Measurements from ENCODE around the gene THEMIS.

THEMIS gene

DNA sequence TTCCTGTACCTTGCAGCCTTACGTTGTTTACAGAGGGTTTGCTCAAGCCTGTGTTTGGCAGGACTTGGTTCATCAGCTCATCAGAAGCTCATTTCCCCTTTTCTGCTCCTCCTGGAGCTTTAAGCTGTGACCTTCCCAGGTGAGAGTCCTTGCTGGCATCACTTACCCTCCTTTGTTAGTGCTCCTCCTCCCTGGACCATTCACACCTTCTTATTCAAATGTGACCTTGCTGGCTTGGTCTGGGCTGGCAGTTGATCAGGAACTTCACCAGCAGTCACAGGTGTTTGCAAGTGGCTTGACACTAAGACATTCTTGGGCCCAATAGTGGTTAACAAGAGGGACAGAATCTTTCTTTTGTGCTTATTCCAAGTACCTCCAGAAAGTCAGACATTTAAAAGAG is 175.0 kb downstream of the THEMIS start:
- no peak for DNase-seq (ENCODE audit: low spot score)
- TF ChIP-seq, protein P1, sequence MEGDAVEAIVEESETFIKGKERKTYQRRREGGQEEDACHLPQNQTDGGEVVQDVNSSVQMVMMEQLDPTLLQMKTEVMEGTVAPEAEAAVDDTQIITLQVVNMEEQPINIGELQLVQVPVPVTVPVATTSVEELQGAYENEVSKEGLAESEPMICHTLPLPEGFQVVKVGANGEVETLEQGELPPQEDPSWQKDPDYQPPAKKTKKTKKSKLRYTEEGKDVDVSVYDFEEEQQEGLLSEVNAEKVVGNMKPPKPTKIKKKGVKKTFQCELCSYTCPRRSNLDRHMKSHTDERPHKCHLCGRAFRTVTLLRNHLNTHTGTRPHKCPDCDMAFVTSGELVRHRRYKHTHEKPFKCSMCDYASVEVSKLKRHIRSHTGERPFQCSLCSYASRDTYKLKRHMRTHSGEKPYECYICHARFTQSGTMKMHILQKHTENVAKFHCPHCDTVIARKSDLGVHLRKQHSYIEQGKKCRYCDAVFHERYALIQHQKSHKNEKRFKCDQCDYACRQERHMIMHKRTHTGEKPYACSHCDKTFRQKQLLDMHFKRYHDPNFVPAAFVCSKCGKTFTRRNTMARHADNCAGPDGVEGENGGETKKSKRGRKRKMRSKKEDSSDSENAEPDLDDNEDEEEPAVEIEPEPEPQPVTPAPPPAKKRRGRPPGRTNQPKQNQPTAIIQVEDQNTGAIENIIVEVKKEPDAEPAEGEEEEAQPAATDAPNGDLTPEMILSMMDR (IDR thresholded peaks at IDR 0.05; ENCODE audit: extremely low read depth, insufficient read depth, missing control alignments) = no peak
- in situ Hi-C loops (cut with MboI; ENCODE audit: low pct_unique_long_range_greater_than_20kb, low sequenced_read_pairs, unreplicated experiment) = loop anchor here (25.0 kb wide), 1 partner anchor 611 kb away; no protein-coding TSS in a partner anchor

DNA sequence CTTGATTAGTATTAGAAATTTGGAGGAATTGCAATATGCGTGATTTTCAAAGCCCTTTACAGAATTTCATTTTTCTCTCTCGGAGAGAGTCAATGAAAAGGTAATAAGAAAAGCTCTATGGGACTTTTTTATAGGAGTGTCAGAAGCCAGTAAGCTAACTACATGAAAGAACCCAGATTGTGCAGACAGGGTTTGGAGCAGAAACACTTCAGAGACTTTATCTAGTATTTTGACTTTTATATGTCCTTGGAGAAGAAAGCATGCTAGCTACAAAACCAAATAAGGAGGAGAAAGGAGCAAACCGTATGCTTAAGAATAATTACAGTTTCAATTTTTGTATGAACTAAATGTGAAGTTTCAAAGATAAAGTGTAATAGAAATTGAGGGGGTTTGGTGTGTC is 182.2 kb downstream of the THEMIS start:
- DNase-seq (ENCODE audit: low spot score) = no peak
- in situ Hi-C loops (cut with MboI; ENCODE audit: low pct_unique_long_range_greater_than_20kb, low sequenced_read_pairs, unreplicated experiment) = no loop called here
- TF ChIP-seq, protein P1 (IDR thresholded peaks at IDR 0.05; ENCODE audit: extremely low read depth, insufficient read depth, missing control alignments) = no peak

DNA sequence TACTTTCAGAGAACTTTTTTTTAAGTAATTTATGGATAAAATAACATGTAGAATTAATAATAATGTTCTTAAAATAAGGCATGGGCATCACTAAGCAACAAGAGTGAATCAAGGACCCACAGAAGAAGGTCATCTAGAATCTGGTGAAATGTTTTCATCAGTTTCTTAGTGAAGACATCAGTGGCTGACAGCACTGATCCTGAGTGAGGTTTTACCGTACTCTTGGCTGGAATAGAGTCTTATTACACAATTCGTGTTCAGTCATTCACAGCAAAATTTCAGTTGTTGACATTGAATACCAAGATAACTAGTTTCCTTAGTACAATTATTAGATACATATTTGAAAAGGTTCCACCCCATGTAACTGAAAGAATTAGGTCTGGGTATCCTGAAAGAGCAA is 183.5 kb downstream of the THEMIS start:
- DNase-seq (ENCODE audit: low spot score) = no peak
- in situ Hi-C loops (cut with MboI; ENCODE audit: low pct_unique_long_range_greater_than_20kb, low sequenced_read_pairs, unreplicated experiment) = no loop called here
- TF ChIP-seq, protein P1 (IDR thresholded peaks at IDR 0.05; ENCODE audit: extremely low read depth, insufficient read depth, missing control alignments) = no peak

DNA sequence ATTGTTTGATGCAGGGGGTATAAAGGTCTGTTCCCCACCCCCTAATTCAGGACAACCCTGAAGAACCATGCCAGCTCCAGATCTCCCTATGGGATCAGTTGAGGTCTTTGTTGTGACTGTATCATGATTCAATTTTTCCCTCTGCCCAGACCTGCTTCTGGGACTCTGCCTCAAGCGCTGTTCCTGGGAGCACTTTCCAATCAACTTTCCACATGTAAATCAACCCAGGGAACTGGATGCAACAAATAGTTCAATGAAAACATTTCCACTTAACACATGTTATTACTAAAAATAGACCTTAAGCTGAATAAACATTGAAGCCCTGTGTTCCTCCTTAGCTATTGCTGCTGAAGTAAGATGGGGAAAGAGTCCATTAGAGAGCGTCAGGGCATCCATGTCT is 184.4 kb downstream of the THEMIS start:
- in situ Hi-C loops (cut with MboI; ENCODE audit: low pct_unique_long_range_greater_than_20kb, low sequenced_read_pairs, unreplicated experiment) = no loop called here

DNA sequence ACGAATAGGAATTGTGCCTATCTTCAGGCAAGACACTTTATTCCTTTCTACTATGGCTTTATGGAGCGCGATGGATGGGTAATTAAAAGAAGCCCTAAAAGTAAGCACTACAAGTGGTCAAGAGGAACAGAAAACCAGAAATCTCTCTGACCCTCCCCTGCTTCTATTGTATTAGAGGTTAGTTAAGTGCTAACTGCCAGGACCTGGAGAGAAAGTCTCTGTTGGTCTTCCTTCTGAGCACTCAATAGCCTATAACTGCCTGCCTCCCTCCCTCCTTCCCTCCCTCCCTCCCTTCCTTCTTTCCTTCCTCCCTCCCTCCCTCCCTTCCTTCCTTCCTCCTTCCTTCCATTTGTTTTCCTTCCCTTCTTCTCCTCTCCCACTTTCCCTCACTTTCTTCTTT is 190.2 kb downstream of the THEMIS start:
- TF ChIP-seq, protein P1 (IDR thresholded peaks at IDR 0.05; ENCODE audit: extremely low read depth, insufficient read depth, missing control alignments) = no peak
- DNase-seq (ENCODE audit: low spot score) = no peak
- in situ Hi-C loops (cut with MboI; ENCODE audit: low pct_unique_long_range_greater_than_20kb, low sequenced_read_pairs, unreplicated experiment) = no loop called here

More for the DNA sequence above, 184.4 kb downstream of the THEMIS start:
- DNase-seq (ENCODE audit: low spot score) = no peak
- TF ChIP-seq, protein P1 (IDR thresholded peaks at IDR 0.05; ENCODE audit: extremely low read depth, insufficient read depth, missing control alignments) = no peak

DNA sequence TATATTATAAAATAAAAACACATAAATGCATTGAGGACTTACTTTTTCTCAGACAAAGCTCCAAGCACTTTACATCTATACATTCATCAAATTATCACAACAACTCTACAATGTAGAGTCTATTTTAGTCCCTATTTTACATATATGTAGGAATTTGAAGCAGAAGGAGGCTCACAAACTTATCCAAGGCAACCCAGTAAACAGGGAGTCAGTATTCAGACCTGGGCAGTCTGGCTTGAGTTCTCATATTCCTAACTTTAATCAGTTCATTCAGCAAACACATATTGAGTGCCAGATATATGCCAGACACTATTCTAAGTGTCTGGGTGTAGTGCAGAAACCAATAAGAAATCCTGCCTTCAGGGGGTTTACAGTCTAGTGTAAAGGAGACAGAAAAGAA is 194.6 kb downstream of the THEMIS start:
- in situ Hi-C loops (cut with MboI; ENCODE audit: low pct_unique_long_range_greater_than_20kb, low sequenced_read_pairs, unreplicated experiment) = no loop called here
- TF ChIP-seq, protein P1 (IDR thresholded peaks at IDR 0.05; ENCODE audit: extremely low read depth, insufficient read depth, missing control alignments) = no peak
- no peak for DNase-seq (ENCODE audit: low spot score)

DNA sequence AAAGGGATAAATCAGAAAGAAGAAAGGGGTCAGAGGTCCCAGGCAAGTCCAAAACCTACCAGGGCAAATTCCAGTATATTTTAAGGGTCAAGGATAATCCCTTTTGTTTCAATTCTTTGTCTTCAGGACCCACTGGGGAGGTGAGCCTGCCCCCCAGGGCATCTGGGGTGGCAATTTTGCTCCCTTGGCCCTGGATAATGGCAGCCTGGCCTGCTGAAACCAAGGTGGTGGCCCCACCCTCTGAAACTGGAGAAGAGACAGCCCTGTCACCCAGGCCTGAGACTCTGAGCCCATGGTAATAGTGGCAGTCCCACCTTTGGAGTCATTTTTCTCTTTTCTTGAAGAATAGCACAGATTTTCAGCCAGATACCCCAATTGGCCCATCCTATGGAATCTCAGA is 205.8 kb downstream of the THEMIS start:
- in situ Hi-C loops (cut with MboI; ENCODE audit: low pct_unique_long_range_greater_than_20kb, low sequenced_read_pairs, unreplicated experiment) = no loop called here
- DNase-seq (ENCODE audit: low spot score) = no peak
- TF ChIP-seq, protein P1 (IDR thresholded peaks at IDR 0.05; ENCODE audit: extremely low read depth, insufficient read depth, missing control alignments) = no peak

Measured in GM13977 (cell line).